HG03575 (cell line): ENCODE results near the gene NOB1.

Experiments
- ATAC-seq: cut with Tn5 transposase; IDR thresholded peaks from one replicate; pipeline ENCODE4 v1.9.1; 2021; ENCODE audit not compliant: unreplicated experiment, insufficient number of reproducible peaks, low FRiP score; ENCODE audit errors: extremely low read depth

Gene NOB1

GRCh38 chr16:69725480-69726312 is 29.0 kb downstream of the NOB1 start:
- ATAC-seq, result no peak

- no peak for ATAC-seq
Measured at GRCh38 chr16:69724981-69725479, 29.7 kb downstream of the NOB1 start.

- no peak for ATAC-seq
Measured at GRCh38 chr16:69724414-69724873, 30.3 kb downstream of the NOB1 start.

- no peak for ATAC-seq
Measured at GRCh38 chr16:69721441-69721957, 33.2 kb downstream of the NOB1 start.

GRCh38 chr16:69720822-69721430 is 33.8 kb downstream of the NOB1 start:
- ATAC-seq, result no peak

GRCh38 chr16:69718111-69718764 is 36.5 kb downstream of the NOB1 start:
- ATAC-seq, result no peak

GRCh38 chr16:69717066-69717465 is 37.7 kb downstream of the NOB1 start:
- no peak for ATAC-seq

GRCh38 chr16:69712914-69713581 is 41.7 kb downstream of the NOB1 start:
- ATAC-seq, result no peak

GRCh38 chr16:69712277-69712676 is 42.4 kb downstream of the NOB1 start:
- no peak for ATAC-seq

- no peak for ATAC-seq
Measured at GRCh38 chr16:69711115-69711740, 43.5 kb downstream of the NOB1 start.

- no peak for ATAC-seq
Measured at GRCh38 chr16:69709456-69710084, 45.2 kb downstream of the NOB1 start.

GRCh38 chr16:69707920-69708683 is 46.6 kb downstream of the NOB1 start:
- no peak for ATAC-seq

GRCh38 chr16:69706975-69707340 is 47.8 kb downstream of the NOB1 start:
- ATAC-seq, result no peak

GRCh38 chr16:69706256-69706974 is 48.3 kb downstream of the NOB1 start:
- no peak for ATAC-seq

GRCh38 chr16:69703638-69704037 is 51.1 kb downstream of the NOB1 start:
- ATAC-seq, result no peak

- no peak for ATAC-seq
Measured at GRCh38 chr16:69701866-69702265, 52.9 kb downstream of the NOB1 start.

- ATAC-seq, result no peak
Measured at GRCh38 chr16:69701452-69701851, 53.3 kb downstream of the NOB1 start.
